ENCODE data around the gene SPOPL.

SPOPL gene

DNA sequence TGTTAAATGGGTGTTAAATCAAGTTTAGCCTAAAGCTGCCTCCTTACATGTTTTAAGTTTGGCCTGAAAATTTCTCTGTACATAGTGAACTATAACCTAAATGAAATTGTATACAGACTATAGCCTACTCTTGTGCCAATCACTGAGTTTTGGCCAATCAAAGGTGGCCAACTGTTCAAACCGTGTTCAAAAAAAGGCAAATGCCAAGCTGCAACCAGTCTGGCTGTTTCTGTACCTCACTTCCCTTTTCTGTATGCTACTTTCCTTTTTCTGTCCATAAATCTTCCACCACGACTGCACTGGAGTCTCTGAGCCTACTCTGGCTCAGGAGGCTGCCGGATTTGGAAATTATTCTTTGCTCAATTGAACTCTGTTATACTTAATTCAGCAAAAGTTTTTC lies 121.0 kb downstream of the SPOPL start:
- no peak for TF ChIP-seq ZFX (IDR thresholded peaks at IDR 0.05; ENCODE audit: borderline replicate concordance)
- no peak for TF ChIP-seq CTCF (IDR thresholded peaks at IDR 0.05)
- H3K27ac ChIP-seq, result no peak overlapping the region

All from 22Rv1 (cell line).